GM19468 (cell line): Measurements from ENCODE around the gene LMNB1.
A peak's percentile ranks its signal among the peaks of the same experiment; 100 is the strongest.
"Not testable (repeated sequence)": the region's sequence is repeated elsewhere in the genome, so short reads cannot be mapped to it uniquely, and the experiment has no call there.

Experiments
- ATAC-seq: cut with Tn5 transposase; IDR thresholded peaks from one replicate; pipeline ENCODE4 v1.9.1; 2021; ENCODE audit warnings: mild to moderate bottlenecking, moderate library complexity, moderate number of reproducible peaks; ENCODE audit not compliant: unreplicated experiment; ENCODE audit errors: extremely low read depth

LMNB1 gene

GRCh38 chr5:126816649-126817048 lies 39.7 kb downstream of the LMNB1 start:
- no peak for ATAC-seq

GRCh38 chr5:126818736-126819135 lies 41.8 kb downstream of the LMNB1 start:
- ATAC-seq = no peak

DNA sequence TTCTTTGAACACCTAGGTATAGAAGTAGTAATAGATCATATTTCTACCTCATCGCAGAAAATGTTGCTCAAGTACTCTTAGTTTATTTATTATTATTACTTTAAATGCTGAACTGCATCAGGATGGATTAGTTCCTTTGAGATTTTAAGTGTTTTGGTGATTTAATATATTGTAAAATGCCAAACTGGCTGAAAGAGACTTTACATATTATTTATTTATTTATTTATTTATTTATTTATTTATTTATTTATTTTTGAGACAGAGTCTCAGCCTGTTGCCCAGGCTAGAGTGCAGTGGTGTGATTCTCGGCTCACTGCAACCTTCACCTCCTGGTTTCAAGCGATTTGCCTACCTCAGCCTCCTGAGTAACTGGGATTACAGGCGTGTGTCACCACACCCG lies 42.3 kb downstream of the LMNB1 start:
- no peak for ATAC-seq

- ATAC-seq = no peak
Observed at GRCh38 chr5:126826619-126827215, 49.8 kb downstream of the LMNB1 start.

- ATAC-seq = no peak
Observed at GRCh38 chr5:126829098-126829497, 52.2 kb downstream of the LMNB1 start.

GRCh38 chr5:126830061-126830460 lies 53.1 kb downstream of the LMNB1 start:
- ATAC-seq = no peak

- ATAC-seq = no peak
Observed at GRCh38 chr5:126831156-126831555, 54.2 kb downstream of the LMNB1 start.

GRCh38 chr5:126836778-126837177 lies 59.8 kb downstream of the LMNB1 start:
- no peak for ATAC-seq

DNA sequence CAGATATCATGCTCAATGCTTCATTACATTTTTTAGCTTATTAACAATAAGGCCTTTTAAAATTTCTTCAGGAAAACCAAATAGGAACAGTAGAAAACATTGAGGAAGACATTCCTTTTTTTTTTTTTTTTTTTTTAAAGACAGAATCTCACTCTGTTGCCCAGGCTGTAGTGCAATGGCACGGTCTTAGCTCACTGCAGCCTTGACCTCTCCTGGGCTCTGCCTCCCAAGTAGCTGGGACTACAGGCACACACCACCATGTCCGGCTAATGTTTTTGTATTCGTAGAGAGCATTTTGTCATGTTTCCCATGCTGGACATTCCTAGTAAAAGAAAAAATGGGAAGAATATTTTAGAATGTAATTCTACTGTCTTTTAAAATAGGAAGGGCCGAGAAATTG lies 60.3 kb downstream of the LMNB1 start:
- ATAC-seq = no peak

DNA sequence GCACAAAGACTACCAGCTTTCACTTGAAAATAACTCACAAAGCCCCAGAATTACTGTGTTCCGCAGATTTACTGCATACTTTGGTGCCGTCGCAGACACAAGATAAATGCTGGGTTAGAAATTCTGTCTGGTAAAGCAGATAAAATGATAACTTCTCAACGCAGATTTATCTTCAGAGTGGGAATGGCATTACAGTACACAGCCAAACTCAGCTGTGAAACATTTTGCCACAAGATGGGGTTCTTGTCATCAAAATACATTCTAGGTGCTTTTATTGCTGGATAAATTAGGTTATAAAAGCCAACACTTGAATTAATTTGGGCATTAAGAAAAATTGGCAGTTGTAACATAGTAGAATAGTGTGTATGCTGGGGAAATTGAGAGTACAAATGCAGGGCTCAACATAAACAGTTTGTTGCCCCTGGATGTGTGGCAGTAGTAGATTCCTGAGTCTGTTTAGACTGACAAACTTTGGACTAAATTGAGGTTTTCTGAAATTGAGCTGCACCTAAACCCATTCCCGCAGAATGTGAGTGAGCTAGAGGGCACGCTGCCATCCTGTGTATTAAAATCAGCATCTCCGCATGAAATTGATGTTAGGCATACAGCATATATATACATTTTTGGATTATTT lies 61.1 kb downstream of the LMNB1 start:
- no peak for ATAC-seq

GRCh38 chr5:126839407-126839806 lies 62.5 kb downstream of the LMNB1 start:
- not testable (repeated sequence) for ATAC-seq

DNA sequence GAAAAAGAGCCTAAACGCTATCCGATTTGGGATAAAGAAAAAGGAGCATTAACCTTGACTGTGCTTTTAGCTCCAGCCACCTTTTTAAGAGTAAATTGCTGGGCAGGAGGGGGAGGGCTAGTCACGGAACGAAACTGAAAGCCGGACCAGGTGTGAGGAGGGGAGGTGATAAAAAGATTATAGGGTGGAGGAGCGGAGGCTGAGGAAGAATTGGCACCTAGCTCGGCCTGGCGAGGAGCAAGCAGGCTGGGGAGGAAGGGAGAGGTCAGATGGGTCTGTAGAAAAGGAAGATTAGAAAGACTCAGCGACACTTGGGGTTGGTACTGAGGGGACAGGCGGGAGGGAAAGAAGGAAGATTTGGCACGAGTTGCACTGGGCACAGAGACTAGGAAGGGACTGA lies 66.4 kb downstream of the LMNB1 start:
- not testable (repeated sequence) for ATAC-seq

DNA sequence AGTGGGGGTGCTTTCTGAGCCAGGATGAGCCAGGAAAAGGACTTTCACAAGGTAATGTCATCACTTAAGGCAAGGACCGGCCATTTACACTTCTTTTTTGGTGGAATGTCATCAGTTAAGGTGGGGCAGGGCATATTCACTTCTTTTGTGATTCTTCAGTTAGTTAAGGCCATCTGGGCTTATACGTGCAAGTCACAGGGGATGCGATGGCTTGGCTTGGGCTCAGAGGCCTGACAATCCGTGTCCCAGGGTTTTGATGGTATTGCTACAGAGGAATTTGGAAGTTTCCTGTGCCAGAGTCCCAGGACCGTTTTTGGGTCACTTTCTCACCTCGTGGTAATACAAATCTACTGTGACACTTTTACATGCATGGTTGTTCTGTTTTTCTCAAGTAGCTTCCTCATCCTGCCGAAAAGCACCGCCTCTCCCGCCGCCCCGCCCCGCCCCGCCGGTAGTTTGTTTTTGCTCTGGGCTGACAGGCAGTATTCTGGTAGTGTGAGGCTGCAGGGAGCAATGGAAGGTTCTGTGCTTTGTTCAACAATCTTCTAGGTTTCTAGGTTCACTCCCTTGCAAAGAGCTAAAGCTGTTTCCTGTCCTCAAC lies 68.6 kb downstream of the LMNB1 start:
- peak; percentile 78 for ATAC-seq

- ATAC-seq = no peak
Observed at GRCh38 chr5:126846344-126846743, 69.4 kb downstream of the LMNB1 start.

- no peak for ATAC-seq
Observed at GRCh38 chr5:126846744-126847455, 70.0 kb downstream of the LMNB1 start.

GRCh38 chr5:126847456-126847820 lies 70.5 kb downstream of the LMNB1 start:
- no peak for ATAC-seq

DNA sequence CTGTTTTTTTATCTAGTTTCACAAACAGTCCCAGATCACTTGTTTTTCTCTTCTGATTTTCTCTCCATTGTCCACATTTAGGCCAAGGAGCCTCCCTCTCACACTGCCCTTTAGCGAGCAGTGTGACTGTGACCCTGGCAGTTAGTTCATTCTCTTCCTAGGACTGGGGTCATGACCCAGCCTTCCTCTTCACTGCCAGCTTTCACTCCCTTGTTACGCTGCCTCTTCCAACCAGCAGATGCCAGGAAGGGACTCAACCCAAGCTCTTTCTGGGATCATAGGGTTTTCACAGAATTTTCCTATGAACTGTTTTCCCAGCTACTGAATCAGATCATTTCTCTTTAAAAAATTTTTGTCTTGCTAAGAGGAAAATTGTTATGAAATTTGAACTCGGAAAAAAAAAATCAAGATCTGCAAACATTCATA lies 70.9 kb downstream of the LMNB1 start:
- ATAC-seq = no peak

- no peak for ATAC-seq
Observed at GRCh38 chr5:126848253-126848652, 71.3 kb downstream of the LMNB1 start.

- ATAC-seq = no peak
Observed at GRCh38 chr5:126849101-126849678, 72.3 kb downstream of the LMNB1 start.

DNA sequence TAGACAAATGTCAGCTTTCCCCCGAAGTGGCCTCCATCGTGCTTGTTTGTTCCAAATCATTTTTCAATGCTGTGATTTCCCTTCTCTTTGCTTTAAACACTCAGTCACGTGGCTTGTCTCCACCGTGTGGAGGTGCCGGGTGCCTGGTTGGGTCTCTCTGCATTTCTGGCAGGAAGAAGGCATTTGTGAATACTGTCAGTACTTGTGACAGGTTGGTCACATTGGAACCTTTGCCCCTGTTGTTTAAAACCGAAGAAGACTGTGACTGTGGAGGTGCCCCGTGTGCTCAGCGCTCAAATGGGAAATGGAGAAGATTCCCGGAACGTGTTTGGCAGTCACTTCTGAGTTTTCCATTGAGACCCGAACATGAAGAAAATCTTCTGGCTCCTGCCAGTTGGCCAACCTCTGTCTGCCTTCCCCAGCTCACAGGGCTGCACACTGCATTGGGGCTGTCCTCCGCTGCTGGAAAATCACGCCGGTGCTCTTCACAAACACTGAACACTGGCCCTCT lies 74.6 kb downstream of the LMNB1 start:
- no peak for ATAC-seq
